ENCODE results near the gene TOM1L2.

Gene TOM1L2

DNA sequence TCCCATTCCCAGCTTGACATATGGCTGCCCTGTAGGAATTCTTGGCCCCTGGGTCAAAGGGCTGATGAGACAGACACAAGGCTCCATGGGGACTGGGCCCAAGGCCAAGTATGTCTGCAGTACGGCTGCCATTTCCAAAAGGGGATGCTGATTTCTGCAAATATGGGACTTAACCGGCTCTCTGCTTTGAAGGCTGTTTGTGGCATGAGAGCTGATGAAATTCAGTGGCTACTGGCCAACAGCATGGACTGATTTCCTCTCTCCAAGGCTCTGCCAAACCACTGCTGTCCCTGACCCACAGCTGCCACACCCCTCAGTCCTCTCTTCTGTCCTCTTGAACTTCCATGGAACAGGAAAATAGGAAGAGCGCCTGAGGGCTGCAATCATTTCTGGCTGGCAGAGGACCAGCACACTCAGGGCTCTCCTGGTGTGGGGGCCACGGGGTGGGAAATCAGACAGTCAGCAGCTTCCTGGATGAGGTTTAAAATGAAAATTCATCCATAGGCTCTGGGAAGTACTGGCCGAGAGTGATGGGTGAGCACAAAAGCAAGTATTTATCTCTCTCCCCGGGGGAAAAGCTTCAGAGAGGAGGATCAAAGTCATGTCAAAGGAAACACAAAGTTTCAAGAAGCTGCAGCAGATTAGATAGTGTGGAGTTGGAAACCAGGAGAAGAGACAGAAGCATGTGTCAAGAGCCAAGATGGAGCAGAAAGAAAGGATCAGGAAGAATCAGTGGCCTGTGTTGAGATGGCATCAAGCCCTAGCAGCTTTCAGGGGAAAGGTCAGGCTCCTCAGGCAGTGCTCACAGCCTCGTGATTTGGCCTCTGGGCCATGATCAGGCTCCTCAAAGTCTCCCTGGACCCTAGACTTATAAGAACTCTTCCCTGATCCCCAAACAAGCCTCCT, 71.3 kb downstream of the TOM1L2 start:
- Histone ChIP-seq H3K4me3 (ENCODE audit: low read length) (peak overlapping the region; percentile 11), H3K9ac (ENCODE audit: low read depth, low read length) (peak overlapping the region; percentile 13), H3K9me3 (replicated peaks; ENCODE audit: low read length) (no peaks in the 10 kb centered on the region), H3K36me3 (ENCODE audit: insufficient read depth, low read length) (peaks cover 41% of the 10 kb centered on the region), H3K27me3 (ENCODE audit: control insufficient read depth, insufficient read depth, low read length) (no peaks in the 10 kb centered on the region), H3K4me1 (ENCODE audit: control insufficient read depth, insufficient read depth, low read length) (peaks cover 16% of the 10 kb centered on the region), H3K4me2 (ENCODE audit: low read length) (peak overlapping the region; percentile 67)

DNA sequence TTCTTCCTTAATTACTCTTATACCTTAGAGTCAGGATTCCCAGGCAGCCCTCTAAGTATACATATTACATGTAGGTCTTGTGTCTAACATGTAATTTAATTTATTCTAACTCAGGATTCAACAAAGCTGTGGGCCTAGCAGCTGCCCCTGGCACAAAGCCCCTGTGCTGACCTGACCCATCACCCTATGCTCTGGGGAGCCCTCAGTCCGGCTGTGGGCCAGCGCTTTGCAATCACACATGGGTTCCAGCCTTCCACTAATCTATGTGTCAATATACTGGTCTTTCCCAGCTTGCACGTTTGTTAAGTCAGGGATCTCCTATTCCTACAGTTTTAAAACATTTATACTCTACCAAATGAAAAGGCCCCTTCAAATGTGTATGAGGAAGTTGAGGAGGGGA, 72.7 kb downstream of the TOM1L2 start:
- Histone ChIP-seq H3K9me3 (replicated peaks; ENCODE audit: low read length) (no peaks in the 10 kb centered on the region), H3K4me3 (ENCODE audit: low read length) (no peak overlapping the region), H3K4me2 (ENCODE audit: low read length) (no peak overlapping the region), H3K27me3 (ENCODE audit: control insufficient read depth, insufficient read depth, low read length) (no peaks in the 10 kb centered on the region), H3K4me1 (ENCODE audit: control insufficient read depth, insufficient read depth, low read length) (peaks cover 16% of the 10 kb centered on the region), H3K36me3 (ENCODE audit: insufficient read depth, low read length) (peaks cover 43% of the 10 kb centered on the region), H3K9ac (ENCODE audit: low read depth, low read length) (no peak overlapping the region)

DNA sequence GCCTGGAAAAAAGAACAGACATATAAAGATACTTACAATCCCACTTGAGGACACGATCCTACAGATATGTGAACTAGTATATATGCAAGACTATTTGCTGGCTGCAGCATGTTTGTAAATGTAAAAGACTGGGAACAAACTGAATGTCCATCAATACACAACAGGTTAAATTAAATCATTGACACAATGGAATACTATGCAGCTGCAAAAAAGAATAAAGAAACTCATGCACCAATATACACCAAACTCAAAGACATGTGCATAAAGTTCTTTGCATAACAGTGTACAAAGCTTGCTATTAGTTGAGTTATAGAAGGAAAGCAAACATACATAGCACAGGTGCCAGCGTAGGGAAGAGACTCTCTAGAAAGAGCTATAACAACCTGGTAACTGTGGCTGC, 73.5 kb downstream of the TOM1L2 start:
- Histone ChIP-seq H3K4me3 (ENCODE audit: low read length) (no peak overlapping the region), H3K9ac (ENCODE audit: low read depth, low read length) (no peak overlapping the region), H3K4me1 (ENCODE audit: control insufficient read depth, insufficient read depth, low read length) (peaks cover 16% of the 10 kb centered on the region), H3K4me2 (ENCODE audit: low read length) (no peak overlapping the region), H3K36me3 (ENCODE audit: insufficient read depth, low read length) (peaks cover 44% of the 10 kb centered on the region), H3K27me3 (ENCODE audit: control insufficient read depth, insufficient read depth, low read length) (no peaks in the 10 kb centered on the region), H3K9me3 (replicated peaks; ENCODE audit: low read length) (no peaks in the 10 kb centered on the region)

DNA sequence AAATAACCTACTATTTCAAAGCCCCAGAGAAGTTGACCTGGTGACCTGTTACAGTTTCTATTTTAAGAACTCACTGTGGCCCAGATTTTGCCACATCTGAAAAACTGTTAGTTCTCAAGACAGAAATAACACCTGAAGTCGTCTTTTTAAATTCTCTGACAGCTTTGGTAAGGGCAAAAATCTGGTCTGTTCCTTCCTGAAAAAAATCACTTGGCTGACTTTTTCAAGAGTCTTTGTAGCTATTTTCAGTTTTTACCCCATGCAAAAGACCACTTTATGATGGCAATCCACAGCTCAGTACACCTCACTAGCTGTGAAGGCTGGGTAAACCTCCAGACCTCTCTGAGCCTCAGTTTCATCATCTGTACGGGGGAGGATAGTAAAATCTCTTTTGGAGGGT, 74.8 kb downstream of the TOM1L2 start:
- Histone ChIP-seq H3K4me3 (ENCODE audit: low read length) (no peak overlapping the region), H3K4me1 (ENCODE audit: control insufficient read depth, insufficient read depth, low read length) (peaks cover 16% of the 10 kb centered on the region), H3K9me3 (replicated peaks; ENCODE audit: low read length) (no peaks in the 10 kb centered on the region), H3K4me2 (ENCODE audit: low read length) (no peak overlapping the region), H3K36me3 (ENCODE audit: insufficient read depth, low read length) (peaks cover 45% of the 10 kb centered on the region), H3K9ac (ENCODE audit: low read depth, low read length) (no peak overlapping the region), H3K27me3 (ENCODE audit: control insufficient read depth, insufficient read depth, low read length) (no peaks in the 10 kb centered on the region)

DNA sequence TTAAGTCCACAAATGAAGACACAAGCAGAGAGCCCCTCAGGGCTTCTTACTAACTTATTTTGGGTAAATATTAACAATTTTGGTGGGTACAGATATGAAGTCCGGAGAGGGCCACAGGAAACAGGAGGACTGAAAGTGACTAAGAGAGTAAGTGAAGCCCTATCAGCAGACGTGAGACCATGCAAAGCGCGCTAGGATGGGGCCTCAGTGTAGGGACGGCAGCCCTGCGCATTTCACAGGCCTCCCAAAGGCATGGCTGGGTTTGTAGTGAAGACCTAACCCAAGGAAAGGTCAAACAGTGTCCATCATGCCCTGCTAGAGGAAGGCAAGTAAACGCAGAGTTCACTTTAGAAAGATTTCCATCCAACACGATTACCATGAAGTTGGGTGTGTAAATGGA, 75.5 kb downstream of the TOM1L2 start:
- Histone ChIP-seq H3K4me3 (ENCODE audit: low read length) (no peak overlapping the region), H3K27me3 (ENCODE audit: control insufficient read depth, insufficient read depth, low read length) (no peaks in the 10 kb centered on the region), H3K36me3 (ENCODE audit: insufficient read depth, low read length) (peaks cover 46% of the 10 kb centered on the region), H3K9me3 (replicated peaks; ENCODE audit: low read length) (no peaks in the 10 kb centered on the region), H3K9ac (ENCODE audit: low read depth, low read length) (no peak overlapping the region), H3K4me1 (ENCODE audit: control insufficient read depth, insufficient read depth, low read length) (peaks cover 16% of the 10 kb centered on the region), H3K4me2 (ENCODE audit: low read length) (no peak overlapping the region)

DNA sequence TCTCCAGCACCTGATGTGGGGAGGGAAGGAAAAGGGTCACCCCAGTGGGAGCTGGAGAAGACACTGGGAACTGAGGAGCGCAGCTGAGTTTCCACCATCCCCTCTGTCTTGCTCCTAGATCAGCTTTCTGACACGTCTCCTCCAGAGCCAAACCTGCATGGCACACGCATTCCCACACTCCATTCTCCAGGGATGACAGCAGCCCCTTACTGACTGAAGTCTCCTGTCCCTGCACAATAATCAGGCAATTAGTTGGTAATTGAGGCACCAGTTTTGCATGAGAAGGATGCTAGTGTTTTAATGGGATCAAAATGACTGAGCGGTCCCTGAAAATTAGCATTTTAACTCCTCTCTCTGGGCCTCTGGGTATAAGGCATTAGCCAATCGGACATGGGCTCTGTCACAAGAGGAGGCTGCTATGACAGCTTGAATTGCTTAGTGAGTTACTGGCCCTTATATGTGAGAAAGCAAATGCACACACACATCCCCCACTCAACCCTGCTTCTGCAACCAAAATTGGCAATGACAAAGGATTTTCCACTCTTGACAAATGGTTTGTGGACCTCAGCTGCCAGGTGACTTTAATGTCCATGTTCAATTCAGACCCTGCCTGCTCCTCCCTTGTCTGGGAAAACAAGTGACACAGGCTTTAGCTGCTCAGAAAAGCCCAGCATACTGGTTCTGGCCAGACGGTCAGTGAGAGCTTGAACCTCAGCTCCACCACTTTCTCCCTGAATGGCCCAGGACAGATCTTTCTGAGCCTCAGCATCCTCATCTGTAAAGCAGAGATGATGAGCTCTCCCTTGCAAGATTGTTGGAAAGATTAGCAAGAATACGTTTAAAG, 78.2 kb downstream of the TOM1L2 start:
- Histone ChIP-seq H3K4me1 (ENCODE audit: control insufficient read depth, insufficient read depth, low read length) (no peaks in the 10 kb centered on the region), H3K36me3 (ENCODE audit: insufficient read depth, low read length) (peaks cover 46% of the 10 kb centered on the region)

DNA sequence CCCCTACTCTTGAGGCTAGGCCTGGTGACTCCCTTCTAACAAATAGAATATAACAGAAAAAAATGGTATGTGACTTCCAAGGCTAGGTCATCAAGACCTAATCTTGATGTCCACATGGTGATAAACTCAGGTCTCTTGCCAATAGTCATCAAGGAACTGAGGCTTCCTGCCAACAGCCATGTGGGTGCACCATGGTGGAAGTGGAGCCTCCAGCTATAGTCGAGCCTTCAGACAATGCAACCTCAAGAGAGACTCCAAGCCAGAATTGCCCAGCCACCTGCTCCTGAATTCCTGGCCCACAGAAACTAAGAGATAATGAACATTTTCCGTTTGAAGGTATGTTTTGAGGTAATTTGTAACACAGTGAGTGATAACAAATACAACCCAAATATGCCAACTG, 79.5 kb downstream of the TOM1L2 start:
- H3K4me2 ChIP-seq (ENCODE audit: low read length): no peak overlapping the region
- no peaks in the 10 kb centered on the region for H3K4me1 ChIP-seq (ENCODE audit: control insufficient read depth, insufficient read depth, low read length)
- H3K4me3 ChIP-seq (ENCODE audit: low read length): no peak overlapping the region
- H3K9me3 ChIP-seq (replicated peaks; ENCODE audit: low read length): no peaks in the 10 kb centered on the region
- peaks cover 41% of the 10 kb centered on the region for H3K36me3 ChIP-seq (ENCODE audit: insufficient read depth, low read length)
- no peaks in the 10 kb centered on the region for H3K27me3 ChIP-seq (ENCODE audit: control insufficient read depth, insufficient read depth, low read length)
- H3K9ac ChIP-seq (ENCODE audit: low read depth, low read length): no peak overlapping the region

More for the DNA sequence above, 78.2 kb downstream of the TOM1L2 start:
- no peaks in the 10 kb centered on the region for H3K9me3 ChIP-seq (replicated peaks; ENCODE audit: low read length)
- no peak overlapping the region for H3K9ac ChIP-seq (ENCODE audit: low read depth, low read length)
- H3K4me2 ChIP-seq (ENCODE audit: low read length): no peak overlapping the region
- no peaks in the 10 kb centered on the region for H3K27me3 ChIP-seq (ENCODE audit: control insufficient read depth, insufficient read depth, low read length)
- H3K4me3 ChIP-seq (ENCODE audit: low read length): no peak overlapping the region

DNA sequence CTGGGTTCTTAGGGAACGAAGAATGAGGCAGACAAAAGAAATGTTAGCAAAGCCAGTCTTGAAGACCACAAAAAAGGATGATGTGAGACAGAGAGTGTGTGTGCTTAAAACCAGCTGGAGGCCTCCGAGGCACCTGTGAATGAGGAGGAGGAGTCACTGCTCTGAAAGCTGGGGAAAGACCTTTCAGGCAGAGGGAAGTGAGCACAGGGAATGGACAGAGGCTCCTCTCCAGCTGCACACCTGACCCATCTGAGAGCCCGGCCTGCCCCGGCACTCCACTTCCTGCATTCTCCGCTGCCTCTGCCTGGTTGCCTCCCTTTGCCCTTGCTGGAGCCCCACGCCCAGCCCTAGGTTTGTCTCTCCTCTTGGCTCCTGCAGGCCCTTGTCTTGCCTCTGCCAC, 80.2 kb downstream of the TOM1L2 start:
- Histone ChIP-seq H3K4me2 (ENCODE audit: low read length) (no peak overlapping the region), H3K36me3 (ENCODE audit: insufficient read depth, low read length) (peaks cover 36% of the 10 kb centered on the region), H3K27me3 (ENCODE audit: control insufficient read depth, insufficient read depth, low read length) (no peaks in the 10 kb centered on the region), H3K9ac (ENCODE audit: low read depth, low read length) (no peak overlapping the region), H3K9me3 (replicated peaks; ENCODE audit: low read length) (no peaks in the 10 kb centered on the region), H3K4me1 (ENCODE audit: control insufficient read depth, insufficient read depth, low read length) (no peaks in the 10 kb centered on the region), H3K4me3 (ENCODE audit: low read length) (no peak overlapping the region)

DNA sequence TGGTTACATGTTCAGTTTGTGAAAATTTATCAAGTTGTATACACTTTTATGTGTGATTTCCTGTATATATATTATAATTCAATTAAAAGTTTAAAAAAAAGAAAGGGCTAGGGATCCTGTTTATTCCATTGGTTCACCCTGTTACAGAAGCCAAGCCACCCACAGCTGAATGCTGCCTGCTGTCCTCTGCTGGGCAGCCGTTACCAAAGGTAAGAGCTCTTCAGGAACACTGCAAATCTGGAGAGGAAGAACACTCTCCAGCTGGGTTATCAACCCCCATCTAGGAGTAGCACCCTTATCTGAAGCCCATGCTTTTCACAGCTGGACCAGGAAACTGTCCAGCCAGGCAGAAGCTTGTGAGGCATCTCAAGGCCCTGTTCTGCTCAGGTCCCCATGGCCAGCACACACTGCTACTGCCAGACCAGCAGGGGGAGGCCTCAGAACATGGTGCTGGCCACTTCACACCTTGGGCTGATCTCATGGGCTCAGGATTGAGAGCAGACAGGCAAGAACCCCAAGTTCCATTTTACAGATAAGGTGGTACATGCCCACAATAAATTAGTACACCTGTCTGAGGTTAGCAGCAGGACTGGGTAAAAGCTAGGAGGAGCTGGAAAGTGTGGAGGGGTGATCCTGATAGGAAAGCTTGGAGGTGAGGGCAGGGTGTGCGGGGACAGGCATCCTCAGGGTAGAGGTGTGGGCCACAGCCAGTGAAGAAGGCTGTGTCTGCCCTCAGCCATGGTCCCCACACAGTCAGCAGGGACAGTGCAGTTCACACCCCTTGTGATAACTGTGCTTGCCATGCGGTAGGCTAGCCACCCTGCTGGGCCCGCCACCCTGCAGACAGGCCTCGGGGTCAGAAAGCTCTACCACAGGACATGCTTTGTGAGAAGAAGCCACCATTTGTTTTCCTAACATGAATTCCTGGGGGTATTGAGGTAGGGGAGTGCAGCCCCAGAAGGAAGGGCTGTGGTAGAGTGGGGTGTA, 81.1 kb downstream of the TOM1L2 start:
- H3K27me3 ChIP-seq (ENCODE audit: control insufficient read depth, insufficient read depth, low read length): no peaks in the 10 kb centered on the region
- H3K4me2 ChIP-seq (ENCODE audit: low read length): no peak overlapping the region
- no peaks in the 10 kb centered on the region for H3K4me1 ChIP-seq (ENCODE audit: control insufficient read depth, insufficient read depth, low read length)
- H3K9me3 ChIP-seq (replicated peaks; ENCODE audit: low read length): no peaks in the 10 kb centered on the region
- H3K9ac ChIP-seq (ENCODE audit: low read depth, low read length): no peak overlapping the region
- H3K4me3 ChIP-seq (ENCODE audit: low read length): no peak overlapping the region
- peaks cover 27% of the 10 kb centered on the region for H3K36me3 ChIP-seq (ENCODE audit: insufficient read depth, low read length)

DNA sequence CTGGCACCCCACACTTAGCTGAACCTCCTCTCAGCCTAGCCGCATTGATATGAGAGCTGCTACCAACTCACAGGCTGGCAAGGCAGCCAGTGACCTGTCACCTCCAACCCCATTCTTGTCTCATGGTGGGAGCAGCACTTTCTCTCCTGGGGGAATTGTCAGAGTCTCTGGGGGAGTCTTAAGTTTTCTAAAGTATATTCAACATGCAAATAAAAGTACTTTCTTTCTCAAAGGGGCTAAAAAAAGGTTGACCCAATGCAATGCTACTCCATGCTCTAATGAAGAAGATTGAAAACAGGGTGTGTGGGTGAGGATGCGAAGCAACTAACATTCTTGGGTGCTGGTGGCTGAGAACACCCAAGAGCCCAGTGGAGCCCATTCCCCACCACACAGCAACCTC, 82.3 kb downstream of the TOM1L2 start:
- Histone ChIP-seq H3K9me3 (replicated peaks; ENCODE audit: low read length) (no peaks in the 10 kb centered on the region), H3K4me2 (ENCODE audit: low read length) (no peak overlapping the region), H3K36me3 (ENCODE audit: insufficient read depth, low read length) (peaks cover 20% of the 10 kb centered on the region), H3K4me3 (ENCODE audit: low read length) (no peak overlapping the region), H3K27me3 (ENCODE audit: control insufficient read depth, insufficient read depth, low read length) (no peaks in the 10 kb centered on the region), H3K4me1 (ENCODE audit: control insufficient read depth, insufficient read depth, low read length) (no peaks in the 10 kb centered on the region), H3K9ac (ENCODE audit: low read depth, low read length) (no peak overlapping the region)

DNA sequence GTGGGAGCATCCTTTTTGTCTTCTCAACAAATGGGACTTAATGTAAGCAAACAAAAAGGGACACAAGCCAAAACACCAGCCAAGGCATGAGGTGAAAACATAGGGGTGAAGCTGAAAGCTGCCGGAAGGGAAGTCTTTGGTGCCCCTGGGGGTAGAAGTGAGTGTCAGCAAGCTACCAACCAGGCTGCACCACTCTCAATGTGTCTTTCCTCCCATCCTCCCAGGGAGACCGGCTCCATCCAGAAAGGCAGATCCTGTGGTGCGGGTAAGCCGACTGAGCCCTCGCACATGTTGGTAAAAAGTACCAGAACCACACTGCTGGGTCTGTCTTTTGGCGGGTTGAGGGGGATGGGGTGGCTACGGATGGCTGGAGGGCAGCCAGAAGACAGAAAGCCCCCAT, 83.4 kb downstream of the TOM1L2 start:
- Histone ChIP-seq H3K4me2 (ENCODE audit: low read length) (no peak overlapping the region), H3K9me3 (replicated peaks; ENCODE audit: low read length) (no peaks in the 10 kb centered on the region), H3K4me1 (ENCODE audit: control insufficient read depth, insufficient read depth, low read length) (no peaks in the 10 kb centered on the region), H3K4me3 (ENCODE audit: low read length) (no peak overlapping the region), H3K27me3 (ENCODE audit: control insufficient read depth, insufficient read depth, low read length) (no peaks in the 10 kb centered on the region), H3K9ac (ENCODE audit: low read depth, low read length) (no peak overlapping the region), H3K36me3 (ENCODE audit: insufficient read depth, low read length) (peaks cover 29% of the 10 kb centered on the region)

Measured in skeletal muscle satellite cell (primary cell).